BJ (cell line): ENCODE data around the gene B2M. TPM values are rescaled to one million over a fixed set of nuclear protein-coding genes. Genes with fewer than 3 reads are reported as not detected.
A peak's percentile ranks its signal among the peaks of the same experiment; 100 is the strongest.

ENCODE experiments used
- CTCF ChIA-PET: fragments of 350-600 bp; formaldehyde crosslinking; extraction: SDS; loops from one replicate; lab custom pipeline; 2021; ENCODE audit warnings: antibody characterized with exemption, inconsistent platforms; lab: Yijun Ruan, JAX
- POLR2A ChIA-PET: fragments of 300-600 bp; sonication (Branson Sonifier 250); formaldehyde crosslinking; extraction: SDS; loops from one replicate; lab custom pipeline; 2021; ENCODE audit warnings: antibody characterized with exemption; lab: Charles Lee
- DNase-seq: peaks from one replicate; pipeline ENCODE4 v3.0.0-alpha.2; 2011; ENCODE audit warnings: low read depth
- H3K27me3 ChIP-seq: 2 replicates; pipeline ENCODE4 v1.6.0; 2011; ENCODE audit warnings: low read length; ENCODE audit not compliant: control insufficient read depth, insufficient read depth
- H3K36me3 ChIP-seq: 2 replicates; pipeline ENCODE4 v1.5.1; 2011; ENCODE audit warnings: low read length; ENCODE audit not compliant: control insufficient read depth, insufficient read depth
- H3K4me3 ChIP-seq: 2 replicates; pipeline ENCODE4 v1.5.1; 2011; ENCODE audit warnings: low read depth, mild to moderate bottlenecking, control low read depth, low read length
- CTCF ChIP-seq: IDR thresholded peaks from 2 replicates; pipeline ENCODE4 v1.5.1; 2011; ENCODE audit warnings: low read depth, mild to moderate bottlenecking, control low read depth, inconsistent platforms, low read length, moderate library complexity; ENCODE audit not compliant: insufficient read depth
- polyA minus RNA-seq: library from RNA; depleted of rRNA, polyadenylated mRNA; stranded (reverse); fragments of >200 nt; gene quantifications from 2 replicates; pipeline ENCODE4 v1.2.3, GENCODE V29; 2011; rRNA and poly(A)+ RNA removed
- polyA plus RNA-seq: library from polyadenylated mRNA; depleted of rRNA; stranded (reverse); fragments of >200 nt; gene quantifications from 2 replicates; pipeline ENCODE4 v1.2.3, GENCODE V29; 2011; rRNA removed

Gene B2M
- polyA plus RNA-seq (2,480 and 4,424 TPM in 2 replicates), polyA minus RNA-seq (224 and 314 TPM in 2 replicates)

- Histone ChIP-seq H3K4me3 (peak within 1 kb of the TSS; percentile 98), H3K27me3 (no peaks in the 10 kb centered on the region), H3K36me3 (peaks cover 3% of the 10 kb centered on the region)
- ChIA-PET POLR2A (interaction anchor here (1.5 to 2.2 kb wide), 2 partner anchors 16 to 18 kb away, joined by 6 to 7 read pairs; no protein-coding TSS in a partner anchor), CTCF (interaction anchor here (0.7 to 3.9 kb wide), 11 partner anchors 13 to 48 kb away, joined by 3 to 17 read pairs (median 5); partner anchors contain the start of genes SPG11 and TRIM69)
- TF ChIP-seq CTCF, result no peak
- DNase-seq, result peak; percentile 77
These were observed at the start of gene B2M, which contains the start of gene PATL2 for GRCh38 chr15:44711096-44711742. TSS of gene B2M (plus strand) at chr15:44711517. CDS start at chr15:44711547, 30 bp downstream. TSS of gene PATL2 (minus strand) at chr15:44711323. CDS start at chr15:44676490, 34,833 bp downstream.

- Histone ChIP-seq H3K4me3 (no peak overlapping the region), H3K36me3 (no peaks in the 10 kb centered on the region), H3K27me3 (no peaks in the 10 kb centered on the region)
- POLR2A ChIA-PET, result no interaction called here
- no peak for DNase-seq
- CTCF ChIA-PET, result interaction anchor here (2.3 kb wide), 1 partner anchor 9 kb away, joined by 9 read pairs; no protein-coding TSS in a partner anchor
- TF ChIP-seq CTCF, result no peak
These were observed 49.7 kb upstream of the B2M start for GRCh38 chr15:44661576-44661975.

GRCh38 chr15:44662478-44663409 is 48.6 kb upstream of the B2M start:
- POLR2A ChIA-PET, result interaction anchor here (0.5 to 0.7 kb wide), 3 partner anchors 60 to 375 kb away, joined by 3 to 4 read pairs (median 3); no protein-coding TSS in a partner anchor
- DNase-seq, result no peak
- CTCF ChIA-PET, result interaction anchor here (0.6 to 2.8 kb wide), 24 partner anchors 10 to 135 kb away, joined by 3 to 55 read pairs (median 6); partner anchors contain the start of genes B2M, PATL2 and TRIM69

GRCh38 chr15:44663410-44664308 is 47.7 kb upstream of the B2M start, which contains the start of gene SPG11:
TSS of gene SPG11 (minus strand) at chr15:44663662. CDS start at chr15:44663647, 15 bp downstream.
- H3K4me3 ChIP-seq, result peak within 1 kb of the TSS; percentile 97
- H3K36me3 ChIP-seq, result no peaks in the 10 kb centered on the region
- ChIA-PET POLR2A (interaction anchor here (0.5 to 0.7 kb wide), 3 partner anchors 59 to 376 kb away, joined by 3 to 4 read pairs (median 3); no protein-coding TSS in a partner anchor), CTCF (interaction anchor here (0.6 to 2.8 kb wide), 28 partner anchors 10 to 135 kb away, joined by 3 to 55 read pairs (median 4); partner anchors contain the start of genes B2M, PATL2 and TRIM69)
- DNase-seq, result peak; percentile 92
- no peaks in the 10 kb centered on the region; the same call in 1 of the 2 replicates for H3K27me3 ChIP-seq
- TF ChIP-seq CTCF, result peak; percentile 86

More at GRCh38 chr15:44662478-44663409, 48.6 kb upstream of the B2M start:
- no peaks in the 10 kb centered on the region for H3K36me3 ChIP-seq
- no peaks in the 10 kb centered on the region; the same call in 1 of the 2 replicates for H3K27me3 ChIP-seq
- H3K4me3 ChIP-seq, result peak overlapping the region; percentile 97
- no peak for TF ChIP-seq CTCF
